HG03565 (cell line): ENCODE measurements around the gene CAMK2B.
A peak's percentile ranks its signal among the peaks of the same experiment; 100 is the strongest.

ENCODE experiments used
- ATAC-seq: cut with Tn5 transposase; IDR thresholded peaks from one replicate; pipeline ENCODE4 v1.9.1; 2021; ENCODE audit warnings: mild to moderate bottlenecking, moderate library complexity; ENCODE audit not compliant: unreplicated experiment

The CAMK2B gene

DNA sequence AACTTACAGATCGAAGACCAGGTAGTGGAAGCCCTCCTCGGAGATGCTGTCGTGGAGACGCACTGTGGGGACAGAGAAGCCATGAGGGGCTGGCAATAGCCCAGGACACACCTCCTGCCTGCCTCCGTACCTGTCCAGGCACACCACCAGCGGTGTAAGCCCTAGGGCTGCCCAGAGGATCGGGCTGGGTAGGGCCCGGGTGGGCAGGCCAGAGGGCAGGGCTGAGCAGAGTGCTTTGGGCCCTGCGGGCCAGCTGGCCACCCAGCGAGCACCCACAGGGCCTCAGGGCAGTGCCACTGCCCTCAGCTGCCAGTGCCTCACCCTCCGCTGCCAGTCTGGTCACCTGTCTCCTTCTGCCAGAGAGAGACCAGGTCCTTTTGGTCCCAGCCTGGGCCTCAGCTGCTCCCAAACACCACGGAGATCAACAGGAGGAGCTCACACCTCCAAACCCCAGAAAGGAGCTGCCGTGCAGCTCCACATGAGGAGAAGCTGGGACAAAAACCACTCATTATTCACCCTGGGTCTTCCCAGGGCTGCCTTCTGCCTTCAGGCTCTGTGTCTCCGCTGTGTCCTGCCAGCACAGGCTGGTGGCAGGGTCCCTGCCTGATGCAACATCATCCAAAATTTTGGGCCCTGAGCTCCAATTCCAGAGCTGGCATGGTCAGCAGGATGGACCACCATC lies 66.4 kb downstream of the CAMK2B start:
- ATAC-seq: no peak

GRCh38 chr7:44258423-44258760 lies 67.0 kb downstream of the CAMK2B start:
- ATAC-seq: no peak

DNA sequence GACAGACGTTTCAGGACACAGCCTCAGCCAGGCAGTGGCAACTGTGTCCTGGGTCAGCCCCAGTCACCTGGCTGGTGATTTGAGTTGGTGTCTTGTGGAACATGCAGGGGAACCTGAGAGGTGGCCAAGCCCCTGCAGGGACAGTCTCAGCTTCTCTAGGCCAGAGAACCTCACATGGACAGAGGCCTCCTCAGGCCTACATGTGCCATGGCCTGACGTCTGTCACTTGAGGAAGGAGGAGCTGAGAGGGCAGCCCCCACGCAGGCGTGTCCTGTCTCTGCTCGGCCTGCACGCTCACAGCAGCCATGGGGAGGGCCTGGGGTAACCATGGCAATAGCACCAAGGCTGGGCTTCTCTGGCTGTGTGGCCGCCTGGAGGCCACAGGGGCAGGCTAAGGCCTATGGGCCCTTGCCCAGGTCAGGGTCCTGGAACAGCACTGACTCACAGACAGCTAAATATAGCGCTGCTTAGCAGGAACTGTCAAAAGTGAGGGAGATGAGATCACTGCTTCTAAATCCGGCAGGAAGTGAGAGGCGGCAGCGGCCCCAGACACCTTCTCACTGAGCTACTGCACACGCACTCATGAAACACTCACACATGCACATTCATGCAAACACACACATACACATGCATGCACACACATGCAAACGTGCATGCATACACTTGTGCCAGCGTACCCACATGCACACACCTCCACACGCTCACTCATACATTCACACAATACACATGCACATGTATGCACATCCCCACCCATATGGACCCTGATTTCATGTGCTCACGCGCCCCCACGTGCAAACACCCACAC lies 67.6 kb downstream of the CAMK2B start:
- ATAC-seq: peak; percentile 94

DNA sequence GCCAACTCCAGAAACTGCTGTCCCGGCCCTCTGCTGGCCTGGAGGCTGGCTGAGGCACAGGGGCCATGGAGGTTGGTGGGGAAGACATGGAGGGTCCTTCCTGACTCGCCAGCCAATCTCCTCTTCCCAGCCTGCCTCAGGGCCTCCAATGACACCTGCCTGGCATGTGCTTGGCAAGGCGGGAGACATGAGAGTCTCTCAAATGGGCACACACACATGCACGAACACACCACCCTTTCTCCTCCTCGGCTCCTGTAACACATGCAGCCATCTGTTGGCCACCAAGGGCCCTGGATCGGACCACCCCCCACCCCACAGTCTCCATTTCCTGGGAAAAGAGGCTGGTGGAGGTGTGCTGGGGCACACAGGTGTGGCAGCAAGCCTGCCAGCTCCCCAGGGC lies 68.2 kb downstream of the CAMK2B start:
- ATAC-seq: no peak

- no peak for ATAC-seq
Measured at GRCh38 chr7:44256459-44256858, 68.9 kb downstream of the CAMK2B start.

DNA sequence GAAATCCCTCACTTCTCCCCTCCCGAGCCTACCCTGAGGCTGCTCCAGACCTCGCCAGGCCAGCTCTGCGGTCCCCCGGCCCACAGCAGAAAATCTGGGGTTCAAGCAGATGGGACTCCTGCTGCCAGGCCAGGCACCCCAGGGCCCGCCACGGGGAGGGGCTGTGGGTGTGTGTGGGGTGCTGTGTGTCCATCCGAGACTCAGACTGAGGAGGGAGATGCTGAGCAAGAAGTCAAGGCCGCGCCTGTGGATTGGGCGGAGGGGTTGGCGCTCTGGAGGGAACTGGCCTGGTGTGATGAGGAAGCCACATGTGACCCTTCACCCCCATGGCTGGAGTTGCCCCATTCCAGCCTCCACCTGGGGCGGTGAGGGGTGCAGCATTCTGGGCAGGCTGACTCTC lies 73.5 kb downstream of the CAMK2B start:
- ATAC-seq: no peak

GRCh38 chr7:44251269-44251668 lies 74.1 kb downstream of the CAMK2B start:
- no peak for ATAC-seq

- ATAC-seq: no peak
Measured at GRCh38 chr7:44249639-44250234, 75.7 kb downstream of the CAMK2B start.

DNA sequence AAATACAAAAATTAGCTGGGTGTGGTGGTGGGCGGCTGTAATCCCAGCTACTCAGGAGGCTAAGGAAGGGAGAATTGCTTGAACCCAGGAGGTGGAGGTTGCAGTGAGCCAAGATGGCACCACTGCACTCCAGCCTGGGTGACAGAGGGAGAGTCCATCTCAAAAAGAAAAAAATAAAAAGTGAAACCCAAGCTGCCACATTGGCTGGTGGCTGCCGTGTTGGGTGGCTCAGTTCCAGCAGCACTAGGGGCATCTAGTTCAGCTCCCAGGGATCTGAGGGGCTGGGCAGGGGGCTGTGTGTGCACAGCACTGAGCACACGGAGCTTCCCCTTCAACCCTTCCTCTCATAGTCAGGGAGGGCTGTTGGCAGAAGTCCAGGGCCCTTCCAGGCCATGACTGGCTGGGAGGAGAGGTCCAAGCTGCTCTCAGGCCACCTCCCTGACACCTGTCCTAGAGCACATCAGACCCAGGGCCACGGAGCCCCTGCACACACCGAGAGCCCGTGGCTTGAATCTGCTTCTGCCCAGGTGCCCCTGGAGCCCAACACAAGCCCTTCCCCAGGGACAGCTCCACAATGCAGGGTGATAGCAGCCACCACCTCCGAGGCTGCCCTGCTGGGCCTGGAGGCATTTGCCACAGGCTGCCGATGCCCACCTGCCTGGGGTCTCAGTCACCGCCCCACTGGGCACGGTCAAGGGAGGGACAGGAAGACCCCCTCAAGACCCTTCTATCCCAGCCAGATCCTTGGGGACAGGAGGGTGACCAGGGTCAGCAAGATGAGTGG lies 77.3 kb downstream of the CAMK2B start:
- no peak for ATAC-seq

GRCh38 chr7:44246396-44247113 lies 78.8 kb downstream of the CAMK2B start:
- no peak for ATAC-seq

- no peak for ATAC-seq
Measured at GRCh38 chr7:44244282-44244681, 81.1 kb downstream of the CAMK2B start.

DNA sequence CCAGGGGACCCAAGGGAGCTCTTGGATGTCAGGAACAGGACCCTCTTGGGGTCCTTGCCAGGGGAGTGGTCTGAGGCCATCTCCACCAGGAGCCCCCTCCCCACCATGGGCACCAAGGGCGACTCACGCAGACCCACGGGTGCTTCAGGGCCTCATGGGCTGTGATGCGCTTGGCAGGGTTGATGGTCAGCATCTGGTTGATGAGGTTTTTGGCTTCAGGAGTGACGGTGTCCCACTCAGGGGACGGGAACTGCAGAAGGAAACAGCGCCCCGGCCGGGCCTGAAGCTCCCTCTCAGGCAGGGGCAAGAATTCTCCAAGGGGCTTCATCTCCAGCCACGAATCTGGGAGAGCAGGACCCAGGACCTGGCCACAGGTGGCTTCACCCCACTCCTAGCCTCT lies 83.3 kb downstream of the CAMK2B start:
- ATAC-seq: no peak

GRCh38 chr7:44240983-44241510 lies 84.3 kb downstream of the CAMK2B start:
- ATAC-seq: peak; percentile 71

- ATAC-seq: no peak
Measured at GRCh38 chr7:44240376-44240775, 85.0 kb downstream of the CAMK2B start.

GRCh38 chr7:44239361-44239760 lies 86.0 kb downstream of the CAMK2B start:
- ATAC-seq: no peak

DNA sequence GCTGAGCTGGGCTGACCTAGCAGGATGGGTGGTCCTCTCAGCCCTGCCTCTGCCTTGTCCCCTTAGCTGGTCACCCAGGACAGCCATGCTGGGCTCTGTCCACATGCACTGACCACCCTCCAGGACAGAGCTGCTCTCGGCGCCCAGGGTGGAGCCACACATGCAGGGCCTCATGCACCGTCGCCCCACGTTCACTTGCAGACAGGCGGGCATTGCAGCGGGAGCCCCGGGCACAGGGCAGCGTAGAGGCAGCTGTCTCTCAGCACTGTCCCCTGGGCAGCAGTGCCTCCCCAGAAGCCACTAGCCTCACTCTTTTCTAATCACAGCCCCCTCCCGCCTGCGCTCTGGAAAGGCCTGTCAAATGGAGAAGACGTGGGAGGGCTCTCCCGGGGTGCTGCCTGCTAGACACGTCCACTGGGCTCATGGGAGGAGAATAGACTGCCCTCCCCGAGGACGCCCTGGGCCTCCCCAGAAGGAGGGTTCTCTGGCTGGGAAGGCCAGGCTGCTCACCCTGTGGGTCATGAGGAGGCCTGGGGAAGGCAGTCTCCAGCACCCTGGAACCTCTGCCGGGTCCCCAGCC lies 87.2 kb downstream of the CAMK2B start:
- no peak for ATAC-seq

DNA sequence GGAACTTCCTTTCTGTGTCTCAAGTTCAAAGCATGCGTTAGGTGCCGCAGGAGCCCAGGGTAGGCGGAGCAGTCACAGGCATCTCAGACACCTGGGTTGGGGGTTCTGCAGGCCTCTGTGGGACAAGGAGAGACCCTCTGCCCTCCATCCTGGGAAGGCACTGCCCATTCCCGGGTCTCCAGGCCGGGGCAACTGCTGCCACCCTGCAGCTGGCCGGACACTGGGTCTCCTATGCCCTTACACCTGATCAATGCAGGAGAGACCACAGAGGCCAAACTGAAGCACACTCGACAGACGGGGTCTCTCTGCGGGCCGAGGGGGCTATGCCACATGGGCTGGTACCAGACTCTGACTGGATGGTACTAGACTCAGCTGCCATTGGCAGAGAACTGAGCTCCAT lies 87.7 kb downstream of the CAMK2B start:
- no peak for ATAC-seq

GRCh38 chr7:44236333-44236728 lies 89.1 kb downstream of the CAMK2B start:
- no peak for ATAC-seq

DNA sequence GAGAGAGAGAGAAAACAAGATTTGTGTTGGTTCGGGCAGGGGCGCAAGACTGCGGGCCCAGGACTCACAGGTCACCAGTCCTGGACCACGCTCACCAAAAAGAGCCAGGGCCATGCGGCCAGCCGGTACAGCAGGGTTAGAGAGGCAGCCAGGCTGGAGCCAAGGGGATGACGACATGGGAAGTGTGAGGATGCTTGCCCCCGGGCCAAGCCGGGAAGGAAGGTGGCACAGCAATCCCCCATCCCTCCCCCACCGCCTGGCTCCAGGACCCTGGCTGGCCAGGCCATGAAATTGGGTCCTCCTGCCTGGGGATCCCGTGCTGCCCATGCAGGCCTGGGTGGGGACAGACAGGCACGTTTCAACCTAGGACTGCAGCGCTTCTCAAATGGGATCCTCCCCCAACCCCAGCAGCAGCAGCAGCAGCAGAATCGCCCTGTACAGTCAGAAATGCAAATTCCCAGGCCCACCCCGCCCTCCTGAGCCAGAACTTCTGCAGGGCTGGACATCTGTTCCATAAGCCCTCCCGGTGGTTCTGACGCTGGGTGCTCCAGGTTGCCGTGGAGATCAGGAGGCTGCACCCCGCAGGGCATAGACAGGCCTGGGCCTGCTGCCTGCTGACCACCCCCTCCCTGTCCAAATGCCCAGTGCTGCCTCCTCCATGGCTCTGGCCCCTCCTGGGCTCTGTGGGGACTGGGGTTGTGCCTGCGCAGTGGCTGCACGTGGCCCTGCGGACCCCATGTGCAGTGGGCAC lies 89.6 kb downstream of the CAMK2B start:
- ATAC-seq: no peak
